GM12872 (cell line): ENCODE results near the gene MALRD1.

ENCODE experiments used
- CTCF ChIP-seq: IDR thresholded peaks from 3 replicates; pipeline ENCODE4 v1.5.1; 2011; ENCODE audit warnings: low read depth, mild to moderate bottlenecking, low read length, moderate library complexity; ENCODE audit not compliant: insufficient read depth

The MALRD1 gene

GRCh38 chr10:19579761-19580545 lies 531.4 kb downstream of the MALRD1 start:
- no peak for TF ChIP-seq CTCF

GRCh38 chr10:19580691-19581090 lies 532.1 kb downstream of the MALRD1 start:
- no peak for TF ChIP-seq CTCF

GRCh38 chr10:19588608-19589007 lies 540.0 kb downstream of the MALRD1 start:
- no peak for TF ChIP-seq CTCF

- TF ChIP-seq CTCF = no peak
These were observed 543.7 kb downstream of the MALRD1 start for GRCh38 chr10:19592276-19592675.

GRCh38 chr10:19595212-19595845 lies 546.7 kb downstream of the MALRD1 start:
- no peak for TF ChIP-seq CTCF

- TF ChIP-seq CTCF = no peak
These were observed 557.2 kb downstream of the MALRD1 start for GRCh38 chr10:19605806-19606205.

GRCh38 chr10:19606968-19607367 lies 558.4 kb downstream of the MALRD1 start:
- no peak for TF ChIP-seq CTCF
